Mucosa of descending colon (tissue), 3 donors: ENCODE measurements around the gene PSTPIP2. TPM values are rescaled to one million over a fixed set of nuclear protein-coding genes. Genes with fewer than 3 reads are reported as not detected.
"Not testable (repeated sequence)": the region's sequence is repeated elsewhere in the genome, so short reads cannot be mapped to it uniquely, and the experiment has no call there.

Experiments used
- ATAC-seq: fragments of 200-7000 bp; cut with Tn5 transposase; one replicate; pipeline ENCODE4 v1.9.1; 2020; ENCODE audit warnings: mild to moderate bottlenecking, moderate library complexity
- DNase-seq, 3 donors: peaks; one replicate each; pipeline ENCODE4 v3.0.0-alpha.2; 2020
- H3K36me3 ChIP-seq: fragments of 200-600 bp; one replicate; pipeline ENCODE4 v1.8.0; 2021; ENCODE audit warnings: low read depth, mild to moderate bottlenecking
- H3K4me1 ChIP-seq: fragments of 200-600 bp; one replicate; pipeline ENCODE4 v1.8.0; 2021; ENCODE audit warnings: low read depth, mild to moderate bottlenecking
- H3K4me3 ChIP-seq: fragments of 200-600 bp; one replicate; pipeline ENCODE4 v1.8.0; 2021; ENCODE audit warnings: mild to moderate bottlenecking
- H3K9me3 ChIP-seq: fragments of 200-600 bp; one replicate; pipeline ENCODE4 v1.8.0; 2021; ENCODE audit warnings: mild to moderate bottlenecking
- intact Hi-C, 2 donors: fragments of 100-400 bp; cut with DNase I in 1 of 2; cut with micrococcal nuclease in 1 of 2; formaldehyde crosslinking; loops; one replicate each; pipeline versions ENCODE4 v1.11.0 to v1.11.1; 2022; cut with DNase I, micrococcal nuclease
- total RNA-seq, 3 donors: library from RNA; stranded (reverse); fragmentation: NEBNext Ultra II Directional in 2 of 3; extraction: Animal tissue kit (Norgen Biotek cat#: 25700) in 2 of 3; gene quantifications; one replicate each; pipeline versions ENCODE4 v1.2.1 to v1.2.4, GENCODE V29; 2021 to 2023
- TF ChIP-seq, protein P1 (sequence below): fragments of 200-600 bp; IDR thresholded peaks from one replicate; pipeline ENCODE4 v1.8.0; 2022; ENCODE audit warnings: antibody characterized with exemption, mild to moderate bottlenecking
- donor health status: DM: no; HTN: no; CAD: no; lungs with moderate emphysema.
- donor health status: DM: no; HTN: no; CAD: no.
- donor health status: DM: no; HTN: yes; CAD: no.

The PSTPIP2 gene
- total RNA-seq, 3 donors from 2014 or later = 2.9 to 9.4 (median 9.0) TPM

DNA sequence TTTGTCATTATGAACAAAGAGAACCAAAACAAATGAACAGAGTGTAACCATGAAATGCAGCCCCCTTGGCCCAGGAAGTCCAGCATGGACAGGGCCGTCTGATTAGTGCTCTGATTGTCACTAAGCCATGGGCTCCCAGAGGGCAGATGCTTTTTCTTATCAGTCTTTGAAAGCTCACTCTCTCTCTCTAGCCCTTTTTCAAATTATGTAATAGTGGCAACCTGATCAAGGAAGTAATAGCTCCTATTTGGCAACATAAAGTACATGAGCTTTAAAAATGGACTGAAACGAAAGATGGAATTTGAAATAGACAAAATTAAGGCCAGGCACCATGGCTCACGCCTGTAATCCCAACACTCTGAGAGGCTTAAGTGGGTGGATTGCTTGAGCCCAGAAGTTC lies 72.5 kb downstream of the PSTPIP2 start:
- Histone ChIP-seq H3K4me1 (no peaks in the 10 kb centered on the region), H3K36me3 (no peaks in the 10 kb centered on the region), H3K9me3 (no peaks in the 10 kb centered on the region), H3K4me3 (no peak overlapping the region)
- ATAC-seq (no peak), DNase-seq (no peak)
- TF ChIP-seq, protein P1, sequence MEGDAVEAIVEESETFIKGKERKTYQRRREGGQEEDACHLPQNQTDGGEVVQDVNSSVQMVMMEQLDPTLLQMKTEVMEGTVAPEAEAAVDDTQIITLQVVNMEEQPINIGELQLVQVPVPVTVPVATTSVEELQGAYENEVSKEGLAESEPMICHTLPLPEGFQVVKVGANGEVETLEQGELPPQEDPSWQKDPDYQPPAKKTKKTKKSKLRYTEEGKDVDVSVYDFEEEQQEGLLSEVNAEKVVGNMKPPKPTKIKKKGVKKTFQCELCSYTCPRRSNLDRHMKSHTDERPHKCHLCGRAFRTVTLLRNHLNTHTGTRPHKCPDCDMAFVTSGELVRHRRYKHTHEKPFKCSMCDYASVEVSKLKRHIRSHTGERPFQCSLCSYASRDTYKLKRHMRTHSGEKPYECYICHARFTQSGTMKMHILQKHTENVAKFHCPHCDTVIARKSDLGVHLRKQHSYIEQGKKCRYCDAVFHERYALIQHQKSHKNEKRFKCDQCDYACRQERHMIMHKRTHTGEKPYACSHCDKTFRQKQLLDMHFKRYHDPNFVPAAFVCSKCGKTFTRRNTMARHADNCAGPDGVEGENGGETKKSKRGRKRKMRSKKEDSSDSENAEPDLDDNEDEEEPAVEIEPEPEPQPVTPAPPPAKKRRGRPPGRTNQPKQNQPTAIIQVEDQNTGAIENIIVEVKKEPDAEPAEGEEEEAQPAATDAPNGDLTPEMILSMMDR = no peak
- intact Hi-C loops = no loop called here

DNA sequence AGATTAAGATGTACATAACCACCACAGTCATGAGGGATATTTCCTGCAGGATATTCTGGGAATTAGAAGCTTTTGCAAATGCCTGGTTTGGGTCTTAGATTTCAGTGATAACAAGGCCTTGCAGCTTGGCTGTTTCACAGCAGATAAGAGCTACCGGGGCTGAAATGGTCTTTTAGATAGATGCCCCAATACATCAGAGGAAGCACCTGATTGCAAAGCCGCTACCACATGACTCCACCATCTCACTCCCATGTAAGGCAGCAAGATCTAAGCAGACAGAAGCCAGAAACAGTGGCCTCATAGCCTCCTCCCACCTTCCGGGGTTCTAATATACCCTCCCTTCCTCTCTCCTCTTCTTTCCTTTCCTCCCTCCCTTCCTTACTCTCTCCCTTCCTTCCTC lies 73.8 kb downstream of the PSTPIP2 start:
- H3K36me3 ChIP-seq = no peaks in the 10 kb centered on the region
- peak; percentile 31 for ATAC-seq
- DNase-seq = no peak

DNA sequence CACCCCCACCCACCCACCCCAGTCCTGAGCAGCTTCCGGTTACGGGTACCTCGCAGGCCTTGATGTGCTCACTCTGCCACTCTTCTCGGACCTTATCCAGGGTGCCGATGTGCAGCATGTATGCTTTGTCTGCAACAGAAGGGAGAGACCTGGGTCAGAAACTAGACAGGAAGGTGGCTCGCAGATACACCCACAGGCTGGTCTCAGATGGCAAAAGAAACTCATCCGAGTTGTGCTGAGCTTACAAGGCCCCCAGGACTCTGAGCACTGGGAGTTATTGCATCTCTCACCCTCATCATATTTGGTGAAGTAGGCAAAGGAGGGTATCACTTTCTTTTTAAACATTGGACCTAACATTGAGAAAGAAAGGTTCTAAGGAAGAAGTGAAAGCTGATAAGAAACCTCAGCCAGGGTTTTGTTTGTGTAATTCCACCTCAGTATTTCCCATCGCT lies 74.3 kb downstream of the PSTPIP2 start:
- TF ChIP-seq, protein P1 = no peak
- no peaks in the 10 kb centered on the region for H3K9me3 ChIP-seq
- H3K4me1 ChIP-seq = no peaks in the 10 kb centered on the region
- H3K36me3 ChIP-seq = no peaks in the 10 kb centered on the region
- intact Hi-C loops = no loop called here
- DNase-seq (no peak), ATAC-seq (peak; percentile 16)
- H3K4me3 ChIP-seq = no peak overlapping the region

More for the DNA sequence above, 73.8 kb downstream of the PSTPIP2 start:
- Histone ChIP-seq H3K4me3 (no peak overlapping the region), H3K9me3 (no peaks in the 10 kb centered on the region), H3K4me1 (no peaks in the 10 kb centered on the region)
- TF ChIP-seq, protein P1 = no peak
- intact Hi-C loops = no loop called here

DNA sequence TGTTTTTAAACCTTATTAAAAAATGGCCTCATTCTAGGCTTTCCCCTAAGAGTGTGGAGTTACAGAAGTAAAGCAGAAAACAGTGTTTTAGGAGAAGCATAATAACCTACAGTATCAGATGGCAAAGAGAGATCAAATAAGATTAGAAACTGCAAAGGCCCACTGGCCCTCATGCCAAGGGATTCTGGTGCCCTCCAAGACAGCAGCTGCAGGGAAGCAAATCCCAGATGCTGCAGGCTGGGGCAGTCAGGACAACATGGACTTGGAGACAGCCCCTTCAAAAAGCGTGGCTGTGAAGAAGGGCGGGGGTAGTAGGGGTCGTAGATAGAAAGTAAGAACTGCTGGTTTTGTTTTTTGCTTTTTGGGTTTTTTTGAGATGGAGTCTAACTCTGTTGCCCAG lies 76.6 kb downstream of the PSTPIP2 start:
- Histone ChIP-seq H3K4me1 (no peaks in the 10 kb centered on the region), H3K9me3 (no peaks in the 10 kb centered on the region), H3K4me3 (no peak overlapping the region), H3K36me3 (no peaks in the 10 kb centered on the region)
- ATAC-seq = no peak
- TF ChIP-seq, protein P1 = no peak
- intact Hi-C loops = no loop called here
- DNase-seq = no peak

DNA sequence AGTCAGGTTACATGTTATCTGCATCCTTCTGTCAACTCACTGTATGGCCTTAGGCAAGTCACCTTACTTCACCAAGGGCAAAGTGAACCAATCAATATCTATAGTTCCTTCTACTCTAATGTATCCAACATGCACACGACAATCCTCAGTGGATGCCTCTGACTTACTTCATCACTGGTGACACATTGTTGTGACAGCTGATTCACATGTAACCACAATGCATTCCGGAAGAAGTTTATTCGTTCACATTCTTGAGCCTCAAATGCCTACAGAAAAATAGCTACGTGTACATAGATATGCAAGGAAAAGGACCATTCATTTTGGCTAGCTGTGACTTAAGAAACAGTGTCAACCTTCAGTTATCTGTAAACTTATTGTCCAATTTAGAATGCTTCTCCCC lies 78.6 kb downstream of the PSTPIP2 start:
- no peak for ATAC-seq
- H3K36me3 ChIP-seq = no peaks in the 10 kb centered on the region
- DNase-seq = no peak
- no peaks in the 10 kb centered on the region for H3K4me1 ChIP-seq
- H3K9me3 ChIP-seq = no peaks in the 10 kb centered on the region
- H3K4me3 ChIP-seq = no peak overlapping the region
- TF ChIP-seq, protein P1 = no peak
- intact Hi-C loops = no loop called here

DNA sequence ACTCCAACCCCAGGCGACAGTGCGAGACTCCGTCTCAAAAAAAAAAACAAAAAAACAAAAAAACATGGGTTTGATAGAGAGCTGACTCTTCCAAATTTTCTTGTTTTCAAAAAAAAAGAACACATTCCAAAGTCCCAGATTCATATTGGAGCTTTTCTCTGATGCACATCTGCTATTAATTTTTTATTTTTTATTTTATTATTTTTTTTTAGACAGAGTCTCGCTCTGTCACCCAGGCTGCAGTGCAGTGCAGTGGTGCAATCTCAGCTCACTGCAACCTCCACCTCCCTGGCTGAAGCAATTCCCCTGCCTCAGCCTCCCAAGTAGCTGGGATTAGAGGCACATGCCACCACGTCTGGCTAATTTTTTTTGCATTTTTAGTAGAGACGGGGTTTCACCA lies 79.5 kb downstream of the PSTPIP2 start:
- intact Hi-C loops, DNase-seq, H3K4me3 ChIP-seq, H3K4me1 ChIP-seq, ATAC-seq, H3K9me3 ChIP-seq, H3K36me3 ChIP-seq: not testable (repeated sequence)
